Activated CD4-positive, CD25-positive, alpha-beta regulatory T cell treated with anti-CD3 and anti-CD28 coated beads, Interleukin-2, amount 50 U/mL, for 24 hours (primary cell): ENCODE results near the gene COA3.

Experiments used
- ATAC-seq, 2 donors: fragments of 150-1000 bp; cut with Tn5 transposase; one replicate each; pipeline ENCODE4 v1.10.0; 2021; ENCODE audit warnings: mild to moderate bottlenecking in 1 of 2, moderate library complexity in 1 of 2

COA3 gene

DNA sequence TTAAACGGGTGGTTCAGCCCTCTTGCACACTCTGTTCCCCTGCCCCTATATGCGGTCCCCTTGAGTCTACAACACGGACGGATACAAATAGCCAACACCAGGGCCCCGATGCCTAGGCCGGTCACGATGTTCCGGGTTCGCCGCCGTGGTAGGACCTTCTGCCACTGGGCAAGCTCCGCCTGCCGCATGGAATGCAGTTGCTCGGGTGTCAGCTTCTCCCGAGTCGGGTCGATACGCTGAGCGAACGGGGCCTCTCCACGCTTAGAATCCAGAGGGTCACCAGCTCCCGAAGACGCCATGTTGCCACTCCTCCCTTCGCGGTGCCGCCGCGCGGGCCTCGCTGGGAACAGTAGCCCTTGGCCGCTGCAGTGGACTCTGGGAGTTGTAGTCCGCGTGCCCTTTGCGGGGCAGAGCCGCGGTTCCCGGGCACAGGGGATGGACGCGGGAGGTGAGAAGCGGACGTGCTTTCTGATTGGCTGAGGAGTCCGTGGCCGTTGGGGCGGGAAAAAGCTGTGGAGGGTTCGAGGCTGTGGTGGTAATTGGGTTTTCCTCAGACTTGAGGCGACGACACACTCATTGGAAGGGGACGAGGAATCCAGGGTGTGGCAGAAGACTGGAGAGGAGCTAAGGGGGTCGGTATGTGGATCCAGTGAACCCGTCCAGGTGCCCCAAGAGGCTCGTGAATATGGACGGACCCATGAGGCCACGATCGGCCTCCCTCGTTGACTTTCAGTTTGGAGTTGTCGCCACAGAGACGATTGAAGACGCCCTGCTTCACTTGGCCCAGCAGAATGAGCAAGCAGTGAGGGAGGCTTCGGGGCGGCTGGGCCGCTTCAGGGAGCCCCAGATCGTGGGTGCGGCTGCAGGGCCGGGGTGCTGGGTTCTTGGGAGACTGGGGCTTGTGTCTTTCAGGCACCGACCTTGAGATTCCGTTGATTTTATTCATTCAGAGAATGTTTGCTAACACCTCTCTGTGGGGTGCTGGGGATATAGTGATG is at the start of gene COA3, which contains the start of gene CNTD1:
Gene COA3 (minus strand): TSS at position 322 of the 998 bp plus-strand sequence. CDS start 23 bp downstream, at position 299.
Gene CNTD1 (plus strand): TSS at position 479 of the 998 bp plus-strand sequence. CDS start 207 bp downstream, at position 686.
- ATAC-seq: peak; percentile 99 to 100

GRCh38 chr17:42848093-42848492 is 49.6 kb upstream of the COA3 start:
- ATAC-seq: no peak

DNA sequence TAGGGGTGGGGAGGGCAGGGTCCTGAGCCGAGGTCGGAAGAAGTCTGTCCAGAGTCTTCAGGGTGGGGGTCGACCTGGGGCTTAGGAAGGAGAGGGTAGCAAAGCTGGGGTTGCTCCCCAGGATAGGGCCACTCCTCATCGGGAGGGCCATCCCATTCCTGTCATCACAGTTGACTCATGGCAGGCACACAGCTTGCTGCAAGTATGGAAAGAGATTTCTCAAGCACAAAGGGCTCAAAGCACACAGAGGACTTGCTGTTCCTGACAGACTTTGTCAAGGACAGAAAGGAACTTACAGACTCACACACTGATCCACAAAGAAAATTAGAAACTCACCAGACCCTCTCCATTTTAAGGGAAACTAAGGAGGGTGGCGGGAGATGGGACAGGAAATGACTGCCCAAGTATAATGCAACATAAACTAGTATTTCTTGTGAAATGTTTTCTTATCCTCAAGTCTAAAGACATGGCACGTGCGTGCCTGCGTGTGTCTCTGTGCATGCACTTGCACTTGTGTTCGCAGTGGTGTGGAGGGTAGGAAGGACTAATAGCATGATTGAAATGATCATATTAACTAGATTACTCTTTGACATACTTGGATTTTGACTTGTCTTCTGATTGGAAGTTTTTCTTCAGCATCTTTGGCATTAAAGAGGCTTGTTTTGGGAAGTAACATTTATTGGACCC is 48.2 kb upstream of the COA3 start:
- no peak for ATAC-seq

DNA sequence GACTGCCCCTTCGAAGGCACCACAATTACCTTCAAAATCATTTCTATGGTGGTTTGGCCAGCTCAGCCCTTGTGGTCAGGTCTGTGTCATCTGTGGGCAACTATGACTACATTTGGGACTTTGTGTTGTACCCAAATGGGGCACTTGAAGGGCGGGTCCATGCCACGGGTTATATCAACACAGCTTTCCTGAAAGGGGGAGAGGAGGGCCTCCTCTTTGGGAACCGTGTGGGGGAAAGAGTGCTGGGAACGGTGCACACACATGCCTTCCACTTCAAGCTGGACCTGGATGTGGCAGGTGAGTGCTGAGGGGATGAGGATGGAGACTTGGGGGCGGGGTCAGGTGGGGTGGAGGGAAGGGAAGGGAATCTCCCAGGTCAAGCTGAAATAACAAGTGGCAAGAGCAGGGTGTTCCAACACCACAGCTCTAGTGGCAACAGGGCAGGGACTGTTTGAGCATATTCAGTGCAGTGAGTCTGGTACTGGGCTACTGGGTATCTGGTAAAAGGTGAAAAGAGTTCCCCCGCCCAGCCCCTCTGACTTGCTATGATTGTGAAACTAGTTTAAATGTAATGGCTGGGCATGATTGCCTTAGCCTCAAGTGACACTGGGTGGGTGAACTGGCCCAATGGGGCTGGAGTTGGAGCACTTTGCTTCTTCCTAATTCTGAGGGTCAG is 47.6 kb upstream of the COA3 start:
- peak; percentile 78 to 83 for ATAC-seq

DNA sequence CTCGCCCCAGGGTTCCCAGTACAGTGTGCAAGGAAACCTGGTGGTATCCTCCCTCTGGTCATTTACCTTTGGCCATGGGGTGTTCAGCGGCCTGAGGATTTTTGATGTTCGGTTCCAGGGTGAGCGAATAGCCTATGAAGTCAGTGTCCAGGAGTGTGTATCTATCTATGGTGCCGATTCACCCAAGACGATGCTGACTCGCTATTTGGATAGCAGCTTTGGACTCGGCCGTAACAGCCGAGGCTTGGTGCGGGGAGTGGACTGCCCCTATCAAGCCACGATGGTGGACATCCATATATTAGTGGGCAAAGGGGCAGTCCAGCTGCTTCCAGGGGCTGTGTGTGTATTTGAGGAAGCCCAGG is 47.0 kb upstream of the COA3 start:
- ATAC-seq: no peak

DNA sequence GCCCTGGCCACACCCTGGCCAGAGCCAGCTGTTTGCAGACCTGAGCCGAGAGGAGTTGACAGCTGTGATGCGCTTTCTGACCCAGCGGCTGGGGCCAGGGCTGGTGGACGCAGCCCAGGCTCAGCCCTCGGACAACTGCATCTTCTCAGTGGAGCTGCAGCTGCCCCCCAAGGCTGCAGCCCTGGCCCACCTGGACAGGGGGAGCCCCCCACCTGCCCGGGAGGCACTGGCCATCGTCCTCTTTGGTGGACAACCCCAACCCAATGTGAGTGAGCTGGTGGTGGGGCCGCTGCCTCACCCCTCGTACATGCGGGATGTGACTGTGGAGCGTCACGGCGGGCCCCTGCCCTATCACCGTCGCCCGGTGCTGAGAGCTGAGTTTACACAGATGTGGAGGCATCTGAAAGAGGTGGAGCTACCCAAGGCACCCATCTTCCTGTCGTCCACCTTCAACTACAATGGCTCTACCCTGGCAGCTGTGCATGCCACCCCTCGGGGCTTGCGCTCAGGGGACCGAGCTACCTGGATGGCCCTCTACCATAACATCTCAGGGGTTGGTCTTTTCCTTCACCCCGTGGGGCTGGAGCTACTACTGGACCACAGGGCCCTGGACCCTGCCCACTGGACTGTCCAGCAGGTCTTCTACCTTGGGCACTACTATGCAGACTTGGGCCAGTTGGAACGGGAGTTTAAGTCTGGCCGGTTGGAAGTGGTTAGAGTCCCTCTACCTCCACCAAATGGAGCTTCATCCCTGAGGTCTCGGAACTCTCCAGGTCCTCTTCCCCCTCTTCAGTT is 46.5 kb upstream of the COA3 start:
- no peak for ATAC-seq

DNA sequence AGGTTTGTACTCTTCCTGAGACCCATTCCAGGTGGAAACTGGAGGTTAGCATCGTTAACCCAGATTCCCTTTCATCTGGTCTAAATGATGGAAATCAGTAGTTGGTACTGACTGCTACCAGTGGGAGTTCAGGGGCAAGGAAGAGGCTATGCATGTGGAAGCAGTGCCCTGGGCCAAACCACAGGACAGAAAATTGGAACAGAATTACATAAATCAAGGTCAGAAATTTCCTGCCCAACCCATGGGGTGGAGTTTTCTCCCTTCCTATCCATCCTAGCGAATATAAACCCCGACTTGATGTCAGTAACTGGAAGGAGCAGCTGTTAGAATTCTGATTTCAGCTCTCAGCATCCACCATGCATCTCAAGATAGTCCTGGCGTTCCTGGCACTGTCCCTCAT is 45.8 kb upstream of the COA3 start, which contains the start of gene AOC2:
Gene AOC2 (plus strand): TSS at position 310 of the 400 bp plus-strand sequence. CDS start 47 bp downstream, at position 357.
- ATAC-seq: no peak

DNA sequence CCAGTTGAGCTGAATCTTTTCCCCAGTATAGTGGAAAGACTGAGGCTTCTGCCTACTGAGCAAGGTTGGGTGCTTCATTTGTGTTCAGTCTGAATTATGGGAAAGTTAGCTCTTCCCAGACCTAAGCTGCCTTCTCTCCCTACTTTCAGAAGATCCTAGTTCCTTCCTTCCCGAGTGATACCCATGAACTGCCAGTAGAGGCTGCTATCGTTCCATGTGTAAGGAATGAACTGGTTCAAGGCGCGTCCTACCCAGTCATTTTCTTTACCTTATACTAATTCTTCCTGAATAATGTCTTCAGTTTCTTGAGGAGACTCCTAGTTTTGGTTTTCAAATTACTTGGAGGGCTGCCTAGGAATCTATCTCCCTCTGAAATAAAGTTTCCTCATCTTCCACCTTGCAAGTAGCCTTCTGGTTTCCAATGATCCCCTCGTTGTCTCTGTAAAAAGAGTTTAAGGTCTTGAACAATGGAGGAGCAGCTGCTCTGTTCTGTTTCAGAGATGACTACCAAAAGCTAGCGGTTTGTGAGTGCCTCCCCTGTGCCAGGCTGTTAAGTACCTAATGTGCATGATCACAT is 44.9 kb upstream of the COA3 start:
- no peak for ATAC-seq

DNA sequence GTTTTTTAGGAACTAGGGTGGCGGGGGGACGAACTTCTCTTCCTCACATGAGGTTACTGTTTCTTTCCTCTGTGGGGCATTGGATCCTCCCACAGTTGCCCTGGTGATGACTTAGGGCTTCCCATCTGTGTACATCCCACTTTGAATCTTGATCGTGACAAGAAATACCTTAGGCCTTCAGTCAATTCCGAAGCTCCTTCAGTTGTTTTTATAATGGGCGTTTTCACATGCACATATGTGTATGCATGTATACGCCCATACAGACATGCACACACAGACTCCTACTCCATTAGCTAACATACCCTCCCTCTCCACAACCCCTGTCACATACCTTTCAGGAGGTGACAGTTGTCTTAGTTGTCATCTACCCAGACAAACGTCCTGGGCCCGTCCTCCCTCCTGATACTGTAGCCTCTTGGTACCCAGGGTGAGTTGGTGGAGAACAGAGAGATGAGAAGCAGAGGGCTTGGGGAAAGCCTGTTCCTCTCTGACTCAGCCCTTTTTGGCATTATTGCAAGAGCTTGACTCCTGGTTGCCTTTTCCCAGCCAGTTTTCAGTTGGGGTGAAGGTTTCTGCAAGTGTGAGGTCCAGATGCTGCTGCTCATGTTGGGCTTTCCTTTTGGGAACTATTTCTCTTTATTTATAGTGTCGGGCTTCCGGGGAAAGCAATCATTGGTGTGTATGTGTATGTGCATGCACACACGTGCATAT is 43.6 kb upstream of the COA3 start:
- no peak for ATAC-seq

GRCh38 chr17:42835732-42836131 is 37.2 kb upstream of the COA3 start:
- ATAC-seq: no peak

- ATAC-seq: no peak
These were observed 35.4 kb upstream of the COA3 start for GRCh38 chr17:42833767-42834422.

DNA sequence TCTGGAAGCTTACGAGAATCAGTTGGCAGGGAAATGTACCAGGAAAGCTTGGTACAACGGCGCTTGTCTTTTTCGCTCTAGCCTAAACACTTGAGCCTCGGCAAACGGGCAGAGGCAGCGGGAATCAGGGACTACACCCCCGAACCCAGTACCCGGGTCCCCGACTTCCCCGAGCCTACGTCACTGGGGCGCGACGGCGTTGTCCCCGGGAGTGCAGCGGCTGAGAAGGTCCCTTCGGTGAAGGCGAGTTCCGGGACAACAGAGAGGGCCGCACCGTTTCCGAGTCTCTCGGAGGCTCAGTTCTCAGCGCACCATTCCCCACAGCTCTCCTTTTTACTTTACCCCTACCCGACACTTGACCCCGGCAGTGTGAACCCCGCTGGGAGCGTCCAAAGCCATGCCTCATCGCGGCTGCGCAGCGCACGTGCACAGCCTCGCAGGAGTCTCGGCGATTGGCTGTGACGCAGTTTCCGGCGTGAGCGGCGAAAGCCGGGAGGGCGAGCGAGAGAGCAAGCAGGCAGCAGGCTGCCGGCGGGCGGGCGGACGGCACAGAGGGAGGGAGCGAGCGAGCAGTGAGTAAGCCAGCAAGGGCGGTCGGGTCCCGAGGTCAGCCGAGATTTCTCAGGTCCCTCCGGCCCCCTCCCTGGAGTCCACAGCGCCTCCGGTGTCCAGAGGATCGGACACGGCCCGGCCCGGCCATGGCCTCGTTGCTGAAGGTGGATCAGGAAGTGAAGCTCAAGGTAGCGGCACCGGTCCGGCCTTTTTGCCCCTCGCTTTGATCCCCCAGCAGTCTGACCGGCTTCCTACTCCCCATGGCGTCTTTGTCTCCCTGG is 34.6 kb upstream of the COA3 start, which contains the start of gene PSME3:
Gene PSME3 (plus strand): TSS at position 464 of the 833 bp plus-strand sequence. CDS start 235 bp downstream, at position 699.
- peak; percentile 87 to 88 for ATAC-seq

DNA sequence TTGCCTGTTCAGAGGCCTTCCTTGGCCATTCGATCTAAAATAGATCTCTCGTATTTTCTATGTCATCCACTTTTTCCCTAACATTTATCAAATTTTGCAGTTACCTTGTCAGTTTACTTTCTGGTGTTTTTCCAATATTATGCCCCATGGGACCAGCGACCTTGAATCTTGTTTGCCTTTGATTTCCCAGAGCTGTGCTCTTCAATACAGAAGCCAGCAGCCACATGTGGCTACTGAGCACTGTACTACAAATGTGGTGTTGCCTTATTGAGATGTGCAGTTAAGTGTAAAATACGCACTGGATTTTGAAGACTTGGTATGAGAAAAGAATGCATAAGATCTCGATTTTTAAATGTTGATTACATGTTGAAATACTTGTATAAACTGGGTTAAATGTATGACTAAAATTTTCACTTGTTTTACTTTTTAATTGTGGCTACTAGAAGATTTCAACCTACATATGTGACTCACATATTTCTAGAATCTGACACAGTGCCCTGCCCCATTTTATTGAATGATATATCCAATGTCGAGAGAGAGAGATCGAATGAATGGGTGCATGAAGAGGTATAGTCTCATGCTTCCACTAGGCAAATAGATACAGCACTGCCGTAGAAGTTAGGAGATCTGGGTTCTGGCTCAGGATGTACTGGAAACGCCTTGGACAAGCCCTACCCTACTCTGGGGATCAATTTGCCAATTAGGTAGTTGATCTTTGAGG is 33.9 kb upstream of the COA3 start:
- ATAC-seq: peak; percentile 55 to 69

DNA sequence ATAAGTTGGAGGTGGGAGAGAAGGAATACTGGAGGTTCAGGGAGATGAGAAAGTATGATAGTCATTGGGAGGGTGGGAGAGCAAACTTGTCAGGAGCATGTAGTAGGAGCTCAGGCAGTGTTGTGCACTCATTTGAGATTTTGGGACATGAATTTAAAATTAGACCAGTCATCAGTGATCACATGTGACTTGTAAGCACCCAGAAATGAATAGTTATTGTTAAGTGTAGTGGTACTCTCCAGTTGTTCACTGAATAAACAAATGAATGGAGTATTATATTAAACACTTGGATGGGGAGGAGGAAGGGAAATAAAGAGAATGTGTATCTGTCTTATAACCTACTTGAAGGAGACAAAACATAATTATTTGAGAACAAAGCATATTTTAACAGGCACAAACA is 32.5 kb upstream of the COA3 start:
- ATAC-seq: no peak

DNA sequence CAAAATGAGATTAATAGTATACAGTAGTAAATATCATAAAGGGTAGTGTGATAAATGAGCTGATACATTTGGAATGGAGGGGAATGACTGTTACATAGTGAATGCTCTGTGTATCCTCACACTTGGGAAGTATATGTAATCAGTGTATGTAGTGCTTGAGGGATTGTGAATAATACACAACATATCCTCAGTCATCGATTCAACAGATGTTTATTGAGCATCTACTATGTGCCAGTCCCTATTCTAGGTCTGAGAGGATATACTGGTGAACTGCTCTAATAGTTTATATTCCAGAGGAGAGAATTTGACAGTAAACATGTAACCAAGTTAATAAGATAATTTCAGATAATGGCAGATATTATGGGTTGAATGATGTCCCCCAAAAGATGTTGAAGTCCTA is 29.0 kb upstream of the COA3 start:
- no peak for ATAC-seq

GRCh38 chr17:42821176-42821575 is 22.7 kb upstream of the COA3 start:
- ATAC-seq: no peak

DNA sequence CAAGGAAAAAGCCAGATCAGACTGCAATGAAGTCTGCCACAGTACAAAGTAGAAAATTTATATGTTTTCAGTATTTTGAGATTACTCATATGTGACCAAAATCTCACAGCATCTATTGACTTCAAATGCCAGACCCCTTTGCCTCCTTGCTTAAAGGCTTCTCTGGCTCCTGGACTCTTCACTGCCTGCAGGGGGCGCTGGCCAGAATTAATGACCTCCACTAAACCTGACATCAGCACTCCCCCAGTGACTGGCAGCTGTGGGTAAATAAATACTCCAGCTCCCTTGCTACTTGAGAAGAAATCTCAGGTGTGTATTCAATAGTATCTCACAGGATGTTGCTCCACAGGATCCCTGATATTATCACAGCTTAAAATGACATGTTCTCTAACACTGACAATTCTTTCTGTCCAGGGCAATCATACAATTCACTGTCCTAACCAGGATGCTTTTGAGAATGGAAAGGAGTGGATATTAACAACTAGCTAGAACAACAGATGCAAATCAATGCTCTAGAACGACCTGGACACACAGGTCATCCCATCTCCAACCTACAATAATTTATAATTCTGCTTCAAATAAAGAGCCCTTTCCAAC is 21.5 kb upstream of the COA3 start:
- peak; percentile 30 to 44 for ATAC-seq

DNA sequence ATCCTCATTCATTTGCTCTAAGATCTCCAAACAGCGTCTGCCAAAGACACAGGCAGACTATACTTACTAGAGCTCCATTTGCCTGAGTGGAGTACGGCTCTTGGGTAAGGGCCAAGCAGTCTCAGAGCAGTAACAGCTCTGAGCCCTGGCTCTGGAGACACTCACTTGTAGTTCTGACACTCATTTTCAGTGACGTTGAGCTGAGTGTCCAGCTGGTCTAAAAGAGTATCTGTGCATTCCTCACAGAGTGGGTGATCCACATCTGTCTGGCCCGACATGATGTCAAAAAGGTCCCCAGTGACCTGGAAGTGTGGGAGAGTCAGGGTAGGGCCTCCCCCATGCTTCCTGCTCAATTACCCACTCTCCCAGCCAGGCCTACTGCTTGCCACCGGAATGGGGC is 19.9 kb upstream of the COA3 start:
- no peak for ATAC-seq
